ENCODE results near the gene UBE2D4.

DNA sequence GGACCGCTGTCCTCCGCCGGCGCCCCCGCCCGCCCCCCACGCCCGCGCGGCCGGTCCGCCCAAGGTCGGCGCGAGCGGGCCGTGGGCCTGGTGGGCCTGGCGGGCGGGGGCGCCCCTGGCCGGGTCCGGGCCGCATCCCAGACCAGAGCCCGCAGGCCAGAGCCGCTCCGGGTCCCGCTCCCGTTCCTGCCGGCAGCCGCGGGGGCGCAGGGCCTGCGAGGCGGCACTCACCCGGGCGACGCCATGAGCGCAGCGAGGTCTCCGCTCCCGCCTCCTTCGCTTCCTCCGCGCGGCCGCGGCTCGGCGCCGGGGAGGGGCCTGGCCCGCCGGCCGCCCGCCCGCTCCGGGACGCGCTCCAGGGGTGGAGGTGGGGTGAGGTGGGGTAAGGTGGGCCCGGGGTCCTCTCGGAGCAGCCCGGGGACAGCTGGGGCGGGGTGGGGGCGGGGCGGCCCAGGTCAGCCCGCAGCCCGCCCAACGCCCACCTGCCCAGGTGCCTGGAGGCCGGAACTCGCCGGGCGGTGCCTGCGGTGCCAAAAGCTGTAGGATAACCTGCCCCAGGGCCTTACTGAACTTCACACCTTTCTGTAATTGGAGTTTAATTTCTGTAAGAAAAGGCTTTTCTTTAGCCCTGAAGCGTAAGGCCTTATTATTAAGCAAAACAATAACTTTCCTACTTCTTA lies 19.8 kb upstream of the UBE2D4 start, which contains the start of gene URGCP:
- TF ChIP-seq CTCF (IDR thresholded peaks at IDR 0.05) (no peak), POLR2A (IDR thresholded peaks at IDR 0.05) (peak in 1 of 2 donors; percentile 29), POLR2AphosphoS5 (IDR thresholded peaks at IDR 0.05; ENCODE audit: insufficient read depth in 1 of 2, low read depth in 1 of 2) (no peak)
